Measurements from ENCODE around the gene FAM20B.
"Not testable (repeated sequence)": the region's sequence is repeated elsewhere in the genome, so short reads cannot be mapped to it uniquely, and the experiment has no call there.

The FAM20B gene

DNA sequence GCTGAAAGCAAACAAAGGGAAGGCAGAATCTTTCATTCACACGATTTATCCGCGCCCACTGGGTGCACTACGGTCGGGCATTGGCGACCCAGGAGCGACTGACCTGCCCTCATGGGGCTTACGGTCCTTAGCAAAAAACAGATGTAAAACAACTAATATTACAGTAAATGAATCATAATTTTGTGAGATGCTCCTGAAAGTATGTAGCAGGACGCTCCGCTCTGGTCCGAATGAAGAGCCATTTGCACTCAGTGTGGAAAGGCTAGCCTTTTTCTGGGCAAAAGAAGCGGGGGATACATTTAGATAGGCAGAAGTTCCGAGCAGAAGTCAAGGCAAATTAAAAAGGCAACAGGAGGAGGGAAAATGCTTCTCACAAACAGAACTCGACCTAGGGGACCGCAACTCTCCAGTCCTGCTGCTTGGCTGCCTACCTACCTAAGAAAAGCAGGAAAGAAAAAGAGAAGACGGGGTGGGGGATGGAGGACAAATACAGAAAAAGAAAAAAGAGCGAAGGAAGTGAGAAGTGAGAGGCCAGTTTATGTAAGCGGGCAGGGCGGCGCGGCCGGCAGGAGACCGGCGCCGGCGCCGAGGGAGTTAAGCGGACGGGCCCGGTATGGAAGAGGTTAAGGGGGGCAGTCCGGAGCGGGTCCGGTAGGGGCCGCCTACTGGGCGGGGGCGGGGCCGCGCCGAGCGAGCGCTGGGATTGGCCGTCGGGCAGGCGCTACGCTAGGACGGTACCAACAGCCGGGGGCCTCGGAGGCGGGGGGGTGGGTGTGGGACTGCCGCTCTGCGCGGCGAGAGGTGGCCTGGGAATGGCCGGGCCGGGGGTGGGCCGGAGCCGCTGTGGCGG is at the start of gene FAM20B:
Gene FAM20B, plus strand, starts transcription at position 770 of the 850 bp plus-strand sequence. CDS start 17,954 bp downstream, outside the sequence.
- peak; percentile 84 for DNase-seq (ENCODE audit: extremely low read depth in 1 of 2, low read depth in 1 of 2)

DNA sequence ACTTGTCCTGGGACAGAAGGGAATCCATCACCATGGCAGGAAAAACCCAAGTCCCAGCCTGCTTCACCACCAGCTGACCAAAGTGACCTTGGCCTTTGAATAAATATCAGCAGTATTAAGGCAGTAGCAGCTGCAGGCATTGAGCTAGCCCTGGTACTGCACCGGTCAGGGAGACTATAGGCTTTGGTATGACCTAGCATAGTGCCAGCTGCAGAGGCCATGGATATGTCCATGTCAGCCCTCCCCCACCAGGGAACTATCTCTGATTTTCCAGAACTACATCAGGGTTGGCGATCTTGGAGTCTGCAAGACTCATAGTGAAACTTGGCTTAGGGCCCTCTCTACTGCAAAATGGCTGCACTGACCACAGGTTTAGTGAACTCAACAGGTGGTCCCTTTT is 49.2 kb upstream of the FAM20B start:
- no peak for DNase-seq (ENCODE audit: extremely low read depth in 1 of 2, low read depth in 1 of 2)

DNA sequence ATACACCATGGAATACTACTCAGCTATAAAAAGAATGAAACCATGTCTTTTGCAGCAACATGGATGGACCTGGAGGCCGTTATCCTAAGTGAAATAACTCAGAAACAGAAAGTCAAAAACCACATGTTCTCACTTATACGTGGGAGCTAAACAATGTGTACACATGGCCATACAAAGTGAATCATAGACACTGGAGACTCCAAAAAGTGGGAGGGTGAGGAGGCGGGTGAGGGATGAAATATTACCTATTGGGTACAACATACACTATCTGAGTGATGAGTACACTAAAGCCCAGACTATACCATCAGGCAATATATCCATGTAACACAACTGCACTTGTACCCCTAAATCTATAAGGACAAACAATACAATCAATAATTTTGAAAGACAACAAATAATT is 39.5 kb upstream of the FAM20B start:
- DNase-seq (ENCODE audit: extremely low read depth in 1 of 2, low read depth in 1 of 2): no peak

DNA sequence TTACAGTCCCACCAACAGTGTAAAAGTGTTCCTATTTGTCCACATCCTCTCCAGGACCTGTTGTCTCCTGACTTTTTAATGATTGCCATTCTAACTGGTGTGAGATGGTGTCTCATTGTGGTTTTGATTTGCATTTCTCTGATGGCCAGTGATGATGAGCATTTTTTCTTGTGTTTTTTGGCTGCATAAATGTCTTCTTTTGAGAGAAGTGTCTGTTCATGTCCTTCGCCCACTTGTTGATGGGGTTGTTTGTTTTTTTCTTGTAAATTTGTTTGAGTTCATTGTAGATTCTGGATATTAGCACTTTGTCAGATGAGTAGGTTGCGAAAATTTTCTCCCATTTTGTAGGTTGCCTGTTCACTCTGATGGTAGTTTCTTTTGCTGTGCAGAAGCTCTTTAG is 37.5 kb upstream of the FAM20B start:
- not testable (repeated sequence) for DNase-seq (ENCODE audit: extremely low read depth in 1 of 2, low read depth in 1 of 2)

- no peak for DNase-seq (ENCODE audit: extremely low read depth in 1 of 2, low read depth in 1 of 2)
These were observed 32.1 kb upstream of the FAM20B start for GRCh38 chr1:178993559-178993958.

GRCh38 chr1:178997428-178997827 is 28.3 kb upstream of the FAM20B start:
- no peak for DNase-seq (ENCODE audit: extremely low read depth in 1 of 2, low read depth in 1 of 2)

DNA sequence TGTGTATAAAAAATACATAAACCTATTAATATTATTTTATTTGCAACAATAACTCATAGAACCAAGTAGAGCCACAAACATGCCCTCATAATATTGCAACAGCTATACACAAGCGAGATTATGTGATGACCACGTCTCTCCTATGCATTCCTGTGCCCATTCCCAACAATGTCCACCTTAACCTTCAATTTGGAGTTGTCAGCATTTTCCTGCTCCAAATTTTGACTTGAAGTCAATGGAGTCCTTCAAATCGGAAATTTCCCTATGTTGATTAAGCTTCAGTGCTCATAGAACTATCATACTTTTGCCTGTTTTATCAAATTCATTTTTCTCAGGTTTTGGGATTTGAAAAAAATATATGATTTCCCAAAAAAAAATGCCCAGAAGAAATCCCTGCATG is 27.4 kb upstream of the FAM20B start:
- DNase-seq (ENCODE audit: extremely low read depth in 1 of 2, low read depth in 1 of 2): no peak

- DNase-seq (ENCODE audit: extremely low read depth in 1 of 2, low read depth in 1 of 2): no peak
These were observed 26.6 kb upstream of the FAM20B start for GRCh38 chr1:178999061-178999460.

- no peak for DNase-seq (ENCODE audit: extremely low read depth in 1 of 2, low read depth in 1 of 2)
These were observed 24.2 kb upstream of the FAM20B start for GRCh38 chr1:179001451-179001850.

- DNase-seq (ENCODE audit: extremely low read depth in 1 of 2, low read depth in 1 of 2): not testable (repeated sequence)
These were observed 23.6 kb upstream of the FAM20B start for GRCh38 chr1:179002064-179002463.

GRCh38 chr1:179002552-179003345 is 22.9 kb upstream of the FAM20B start:
- peak; percentile 26 to 50 for DNase-seq (ENCODE audit: extremely low read depth in 1 of 2, low read depth in 1 of 2)

DNA sequence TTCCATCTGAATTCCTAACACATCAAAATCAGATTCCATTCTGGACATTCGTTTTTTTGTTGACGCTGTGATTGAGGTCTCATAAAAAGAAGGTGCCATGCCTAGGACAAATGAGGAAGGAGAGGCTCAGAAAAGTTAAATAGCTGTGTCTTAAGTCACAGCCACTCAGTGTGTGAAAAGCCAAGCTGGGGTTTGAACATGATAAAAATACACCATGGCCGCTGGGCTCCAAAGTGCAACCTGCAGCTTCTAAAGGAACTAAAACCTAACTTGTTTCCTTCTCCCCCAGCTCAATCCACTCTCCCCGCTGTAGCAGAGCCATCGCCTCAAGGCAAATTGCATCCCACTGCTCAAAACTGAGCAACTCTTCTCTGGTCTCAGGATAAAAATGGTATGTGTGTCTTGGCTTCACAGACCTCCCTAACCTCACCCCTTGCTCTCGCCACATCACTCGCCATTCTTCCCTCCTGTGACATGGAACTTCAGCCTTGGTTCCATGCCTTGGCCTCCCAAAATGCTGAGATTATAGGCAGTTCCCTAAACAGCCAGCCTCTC is 22.1 kb upstream of the FAM20B start:
- DNase-seq (ENCODE audit: extremely low read depth in 1 of 2, low read depth in 1 of 2): no peak

GRCh38 chr1:179007233-179007632 is 18.5 kb upstream of the FAM20B start:
- no peak for DNase-seq (ENCODE audit: extremely low read depth in 1 of 2, low read depth in 1 of 2)

- no peak for DNase-seq (ENCODE audit: extremely low read depth in 1 of 2, low read depth in 1 of 2)
These were observed 15.0 kb upstream of the FAM20B start for GRCh38 chr1:179010671-179011070.

DNA sequence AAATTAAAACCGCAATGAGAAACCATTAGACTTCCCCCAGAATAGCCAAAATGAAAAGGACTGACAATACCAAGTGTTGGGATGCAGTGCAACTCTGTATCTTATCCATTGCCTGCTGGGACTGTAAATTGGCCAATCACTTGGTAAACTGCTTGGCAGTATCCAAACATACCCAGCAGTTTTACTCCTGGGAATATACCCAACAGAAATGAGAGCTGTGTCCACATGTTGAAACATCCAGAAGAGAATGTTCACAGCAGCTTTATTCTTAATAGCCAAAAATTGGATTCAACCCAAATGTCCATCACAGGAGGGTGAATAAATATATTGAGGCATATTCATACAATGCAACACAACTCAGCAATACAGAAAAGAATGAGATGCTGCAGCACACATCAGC is 13.7 kb upstream of the FAM20B start:
- DNase-seq (ENCODE audit: extremely low read depth in 1 of 2, low read depth in 1 of 2): no peak

DNA sequence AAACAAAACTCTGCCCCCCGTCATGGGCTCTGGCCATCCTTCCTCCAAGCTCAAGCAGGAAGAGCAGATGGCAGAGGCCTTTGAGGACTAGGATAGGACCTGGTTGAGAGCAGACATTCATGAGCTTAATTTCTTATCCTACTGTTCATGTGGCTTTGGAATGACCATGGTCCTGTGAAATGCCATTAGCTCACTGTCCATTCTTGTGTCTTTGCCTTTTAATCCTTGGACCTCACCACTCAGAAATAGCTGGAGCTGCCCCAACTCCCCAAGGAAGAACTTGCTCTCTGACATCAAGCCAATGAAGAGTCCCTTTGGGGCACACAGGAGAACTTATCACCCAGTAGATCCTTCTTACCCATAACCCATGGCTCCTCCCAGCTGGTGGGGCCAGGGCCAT is 11.6 kb upstream of the FAM20B start:
- no peak for DNase-seq (ENCODE audit: extremely low read depth in 1 of 2, low read depth in 1 of 2)

DNA sequence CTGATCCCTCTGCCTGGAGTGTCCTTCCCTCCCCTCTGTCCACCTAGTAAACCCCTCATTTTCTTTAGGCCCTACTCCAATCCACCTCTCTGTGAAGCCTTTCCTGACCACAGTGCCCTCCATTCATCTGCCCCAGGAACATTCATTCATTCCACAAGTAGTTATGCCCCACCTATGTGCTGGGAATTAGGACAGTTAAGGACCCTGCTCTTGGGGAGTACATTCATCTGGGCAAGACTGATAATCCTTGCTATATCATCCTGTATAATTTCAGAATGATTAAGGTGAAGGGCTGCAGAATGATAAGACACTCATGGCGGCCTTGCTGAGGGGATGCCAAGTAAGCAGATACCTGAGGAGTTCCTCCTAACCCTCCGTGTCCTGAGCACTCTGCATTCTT is 10.3 kb upstream of the FAM20B start:
- DNase-seq (ENCODE audit: extremely low read depth in 1 of 2, low read depth in 1 of 2): no peak

DNA sequence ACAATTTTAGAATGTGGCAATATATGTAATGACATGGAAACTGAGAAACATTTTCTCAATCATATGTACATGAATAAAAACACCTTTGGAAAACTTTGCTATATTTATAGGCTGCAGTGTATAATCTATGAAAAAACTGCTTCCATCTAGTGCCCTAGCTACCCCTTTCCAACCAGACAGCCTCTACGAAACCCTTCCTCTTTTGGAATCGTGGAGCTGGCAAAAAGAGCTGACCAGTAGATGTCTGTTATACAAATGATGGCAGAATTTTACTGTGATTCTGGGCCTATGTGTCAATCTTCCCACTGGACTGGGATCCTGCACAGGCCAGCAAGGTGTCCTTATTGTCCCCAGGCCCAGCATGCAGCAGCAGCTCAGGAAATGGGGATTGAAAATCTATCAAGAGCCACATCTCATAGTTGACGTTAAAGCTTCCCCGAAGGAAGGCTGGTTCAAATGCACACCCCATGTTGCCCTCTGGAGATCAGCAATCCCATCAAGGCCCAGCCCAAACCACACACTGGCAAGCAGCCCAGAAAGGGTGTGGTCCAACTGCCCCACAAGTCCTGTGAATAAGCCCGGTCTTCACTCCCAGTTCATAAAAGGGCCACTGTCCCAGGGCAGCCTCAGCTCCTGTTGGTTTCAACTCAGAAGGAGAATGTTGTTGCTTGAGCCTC is 8.8 kb upstream of the FAM20B start:
- DNase-seq (ENCODE audit: extremely low read depth in 1 of 2, low read depth in 1 of 2): no peak

GRCh38 chr1:179017383-179018326 is 8.0 kb upstream of the FAM20B start:
- no peak for DNase-seq (ENCODE audit: extremely low read depth in 1 of 2, low read depth in 1 of 2)

GRCh38 chr1:179021873-179022272 is 3.8 kb upstream of the FAM20B start:
- no peak for DNase-seq (ENCODE audit: extremely low read depth in 1 of 2, low read depth in 1 of 2)
